ENCODE measurements around the gene TLL2.
A peak's percentile ranks its signal among the peaks of the same experiment; 100 is the strongest.

Gene TLL2

DNA sequence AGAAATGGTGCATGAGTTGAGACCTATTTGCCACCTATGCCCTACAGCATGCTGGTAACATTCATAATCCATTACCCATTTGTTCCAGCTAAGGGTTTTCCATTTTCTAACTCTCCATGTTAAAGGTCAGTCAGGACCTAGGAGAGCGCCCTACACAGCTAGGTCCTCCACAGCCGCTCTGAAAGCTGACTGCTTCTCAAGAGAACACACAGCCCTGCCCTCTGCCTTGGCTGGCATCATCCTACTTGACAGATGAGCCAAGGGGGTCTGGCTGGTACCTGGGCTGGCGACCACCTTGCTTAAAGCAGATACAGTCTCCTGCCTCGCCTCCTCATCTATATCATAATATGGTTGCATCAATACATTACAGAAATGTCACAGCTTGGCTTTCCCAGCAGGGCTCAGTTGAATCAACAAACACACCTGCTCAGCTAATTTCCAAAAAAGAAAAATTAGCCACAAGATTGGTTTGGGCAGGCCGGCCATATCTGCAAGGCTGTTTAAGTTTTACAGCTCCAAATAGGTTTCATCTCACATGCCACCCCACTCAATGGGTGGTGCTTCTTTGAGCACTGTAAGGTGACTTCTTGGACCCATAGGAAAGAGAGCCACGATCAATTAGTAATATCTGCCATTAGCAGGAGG, 17.3 kb downstream of the TLL2 start:
- no peak overlapping the region for H2AFZ ChIP-seq (ENCODE audit: low read depth, low read length)
- ATAC-seq (ENCODE audit: insufficient read depth, low read depth) = peak; percentile 66
- H3K4me3 ChIP-seq (ENCODE audit: low read depth in 1 of 2, low read length in 2 of 2) = no peak overlapping the region

DNA sequence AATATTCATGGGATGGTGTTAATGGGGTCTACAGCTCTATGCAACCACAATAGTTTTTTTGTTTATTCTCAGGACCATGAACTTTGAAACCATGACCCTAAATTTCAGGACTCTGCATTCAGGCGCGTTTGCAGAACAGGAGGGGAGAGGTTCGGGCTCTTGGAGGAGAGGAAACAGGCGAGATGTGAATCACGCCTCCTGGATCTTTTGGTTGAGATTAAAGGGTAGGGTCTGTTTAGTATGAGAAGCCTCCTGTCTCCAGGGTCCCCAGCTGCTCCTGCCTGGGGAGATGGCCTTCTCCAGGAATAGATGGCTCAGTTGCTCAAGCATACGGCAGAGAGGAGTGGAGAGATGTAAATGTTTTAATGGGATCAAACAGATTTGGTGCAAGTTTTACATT, 18.2 kb downstream of the TLL2 start:
- DNase-seq = no peak
- no peaks in the 10 kb centered on the region for H3K79me2 ChIP-seq (ENCODE audit: insufficient read depth, low read length)
- no peaks in the 10 kb centered on the region for H4K20me1 ChIP-seq (ENCODE audit: insufficient read depth, low read length)
- H3K27me3 ChIP-seq (ENCODE audit: insufficient read depth, low read length, poor library complexity) = no peaks in the 10 kb centered on the region
- no peak overlapping the region for H2AFZ ChIP-seq (ENCODE audit: low read depth, low read length)
- no peak overlapping the region for H3K4me3 ChIP-seq (ENCODE audit: low read depth in 1 of 2, low read length in 2 of 2)
- no peaks in the 10 kb centered on the region for H3K9me3 ChIP-seq (ENCODE audit: insufficient read depth, low read length, severe bottlenecking)
- no peak overlapping the region for H3K4me2 ChIP-seq (ENCODE audit: insufficient read depth, low read length)
- TF ChIP-seq, protein P1, sequence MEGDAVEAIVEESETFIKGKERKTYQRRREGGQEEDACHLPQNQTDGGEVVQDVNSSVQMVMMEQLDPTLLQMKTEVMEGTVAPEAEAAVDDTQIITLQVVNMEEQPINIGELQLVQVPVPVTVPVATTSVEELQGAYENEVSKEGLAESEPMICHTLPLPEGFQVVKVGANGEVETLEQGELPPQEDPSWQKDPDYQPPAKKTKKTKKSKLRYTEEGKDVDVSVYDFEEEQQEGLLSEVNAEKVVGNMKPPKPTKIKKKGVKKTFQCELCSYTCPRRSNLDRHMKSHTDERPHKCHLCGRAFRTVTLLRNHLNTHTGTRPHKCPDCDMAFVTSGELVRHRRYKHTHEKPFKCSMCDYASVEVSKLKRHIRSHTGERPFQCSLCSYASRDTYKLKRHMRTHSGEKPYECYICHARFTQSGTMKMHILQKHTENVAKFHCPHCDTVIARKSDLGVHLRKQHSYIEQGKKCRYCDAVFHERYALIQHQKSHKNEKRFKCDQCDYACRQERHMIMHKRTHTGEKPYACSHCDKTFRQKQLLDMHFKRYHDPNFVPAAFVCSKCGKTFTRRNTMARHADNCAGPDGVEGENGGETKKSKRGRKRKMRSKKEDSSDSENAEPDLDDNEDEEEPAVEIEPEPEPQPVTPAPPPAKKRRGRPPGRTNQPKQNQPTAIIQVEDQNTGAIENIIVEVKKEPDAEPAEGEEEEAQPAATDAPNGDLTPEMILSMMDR (IDR thresholded peaks at IDR 0.05; ENCODE audit: borderline replicate concordance, extremely low read depth, low read length, poor library complexity, severe bottlenecking) = no peak
- no peak for TF ChIP-seq EZH2 (IDR thresholded peaks at IDR 0.05; ENCODE audit: borderline replicate concordance, low read depth, low read length, severe bottlenecking)
- H3K36me3 ChIP-seq (ENCODE audit: insufficient read depth, low read length) = no peaks in the 10 kb centered on the region
- no peaks in the 10 kb centered on the region for H3K4me1 ChIP-seq (ENCODE audit: insufficient read depth, low read length)
- H3K27ac ChIP-seq (ENCODE audit: low read length) = no peak overlapping the region
- ATAC-seq (ENCODE audit: insufficient read depth, low read depth) = no peak
- H3K9ac ChIP-seq (ENCODE audit: low read depth, low read length) = no peak overlapping the region

More for the DNA sequence above, 17.3 kb downstream of the TLL2 start:
- Histone ChIP-seq H3K79me2 (ENCODE audit: insufficient read depth, low read length) (no peaks in the 10 kb centered on the region), H3K27me3 (ENCODE audit: insufficient read depth, low read length, poor library complexity) (peaks cover 3% of the 10 kb centered on the region), H3K27ac (ENCODE audit: low read length) (no peak overlapping the region), H3K9ac (ENCODE audit: low read depth, low read length) (no peak overlapping the region), H3K36me3 (ENCODE audit: insufficient read depth, low read length) (no peaks in the 10 kb centered on the region), H3K9me3 (ENCODE audit: insufficient read depth, low read length, severe bottlenecking) (no peaks in the 10 kb centered on the region), H4K20me1 (ENCODE audit: insufficient read depth, low read length) (no peaks in the 10 kb centered on the region), H3K4me1 (ENCODE audit: insufficient read depth, low read length) (no peaks in the 10 kb centered on the region), H3K4me2 (ENCODE audit: insufficient read depth, low read length) (no peak overlapping the region)
- DNase-seq = peak; percentile 32
- TF ChIP-seq EZH2 (IDR thresholded peaks at IDR 0.05; ENCODE audit: borderline replicate concordance, low read depth, low read length, severe bottlenecking) = no peak
- TF ChIP-seq, protein P1 (IDR thresholded peaks at IDR 0.05; ENCODE audit: borderline replicate concordance, extremely low read depth, low read length, poor library complexity, severe bottlenecking) = no peak

DNA sequence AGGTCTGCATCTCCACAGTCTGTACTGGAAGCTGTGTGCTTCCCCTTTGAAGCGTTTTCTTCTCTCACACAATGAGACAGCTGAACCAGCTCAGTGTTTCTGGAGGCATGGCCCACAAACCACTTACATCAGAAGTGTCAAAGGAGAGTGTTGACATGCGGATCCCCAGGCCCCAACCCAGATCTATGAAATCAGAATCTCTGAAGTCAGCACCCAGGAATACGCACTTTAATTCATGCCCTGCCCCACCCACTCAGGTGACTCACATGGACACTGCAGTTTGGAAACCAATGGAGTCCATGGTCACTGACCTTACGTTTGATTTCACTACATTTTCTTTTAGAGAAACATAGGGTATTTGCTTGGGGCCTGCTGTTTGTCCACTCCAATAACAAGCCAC, 19.0 kb downstream of the TLL2 start:
- no peak for TF ChIP-seq EZH2 (IDR thresholded peaks at IDR 0.05; ENCODE audit: borderline replicate concordance, low read depth, low read length, severe bottlenecking)
- TF ChIP-seq, protein P1 (IDR thresholded peaks at IDR 0.05; ENCODE audit: borderline replicate concordance, extremely low read depth, low read length, poor library complexity, severe bottlenecking) = no peak
- no peaks in the 10 kb centered on the region for H3K9me3 ChIP-seq (ENCODE audit: insufficient read depth, low read length, severe bottlenecking)
- no peaks in the 10 kb centered on the region for H3K27me3 ChIP-seq (ENCODE audit: insufficient read depth, low read length, poor library complexity)
- no peak overlapping the region for H3K27ac ChIP-seq (ENCODE audit: low read length)
- H3K79me2 ChIP-seq (ENCODE audit: insufficient read depth, low read length) = no peaks in the 10 kb centered on the region
- no peak overlapping the region for H2AFZ ChIP-seq (ENCODE audit: low read depth, low read length)
- DNase-seq (no peak), ATAC-seq (ENCODE audit: insufficient read depth, low read depth) (no peak)
- H3K9ac ChIP-seq (ENCODE audit: low read depth, low read length) = no peak overlapping the region
- H3K4me2 ChIP-seq (ENCODE audit: insufficient read depth, low read length) = no peak overlapping the region
- H3K36me3 ChIP-seq (ENCODE audit: insufficient read depth, low read length) = no peaks in the 10 kb centered on the region
- no peaks in the 10 kb centered on the region for H3K4me1 ChIP-seq (ENCODE audit: insufficient read depth, low read length)
- no peak overlapping the region for H3K4me3 ChIP-seq (ENCODE audit: low read depth in 1 of 2, low read length in 2 of 2)
- no peaks in the 10 kb centered on the region for H4K20me1 ChIP-seq (ENCODE audit: insufficient read depth, low read length)
